HCT116 (cell line): ENCODE results near the gene PRDM1. TPM values are rescaled to one million over a fixed set of nuclear protein-coding genes. Genes with fewer than 3 reads are reported as not detected.

ENCODE experiments used
- ATAC-seq: fragments of 200-7000 bp; cut with Tn5 transposase; 2 replicates; pipeline ENCODE4 v1.9.1; 2020; ENCODE audit warnings: mild to moderate bottlenecking, moderate library complexity
- BruUV-seq: library from RNA; stranded (reverse); fragments of 400-500 nt; replicated peaks from 2 replicates; lab custom pipeline; 2021; lab: Mats Ljungman, UMichigan
- CTCF ChIA-PET: fragments of 300-600 bp; sonication (Branson Sonifier 250); formaldehyde crosslinking; loops from one replicate; lab custom pipeline; 2021; ENCODE audit warnings: antibody characterized with exemption; lab: Charles Lee
- POLR2A ChIA-PET: fragments of 300-600, 350-600 bp; sonication (Branson Sonifier 250); formaldehyde crosslinking; loops from one replicate; lab custom pipeline; 2021; ENCODE audit warnings: antibody characterized with exemption; lab: Charles Lee
- RAD21 ChIA-PET, 2 experiments: fragments of 300-600 bp; sonication (Branson Sonifier 250); formaldehyde crosslinking; loops; one replicate each; lab custom pipeline; 2023; ENCODE audit warnings: low total read pairs in 2 of 2; ENCODE audit not compliant: uncharacterized antibody in 2 of 2, unreplicated experiment in 2 of 2, low non-redundant PET in 1 of 2; lab: Charles Lee
- DNase-seq: peaks from one replicate; pipeline ENCODE4 v3.0.0-alpha.2; 2010; ENCODE audit warnings: low read depth, low spot score
- H2AFZ ChIP-seq: fragments of 200-600 bp; shearing (Covaris generic), sonication (generic); 2 replicates; pipeline ENCODE4 v1.6.1; 2017; ENCODE audit warnings: low read depth, mixed run types, mixed read lengths, antibody characterized with exemption, low read length; ENCODE audit not compliant: poor library complexity, severe bottlenecking
- H3K27ac ChIP-seq: 2 replicates; pipeline ENCODE4 v1.5.1; 2012; ENCODE audit warnings: low read depth, low read length
- H3K27me3 ChIP-seq: fragments of 200-600 bp; sonication (generic); 2 replicates; pipeline ENCODE4 v1.6.1; 2016; ENCODE audit warnings: mixed run types, low read length, mixed read lengths; ENCODE audit not compliant: insufficient read depth
- H3K36me3 ChIP-seq, 2 experiments: fragments of 200-500 bp in 1 of 2; fragments of 200-600 bp in 1 of 2; sonication (Bioruptor generic) in 1 of 2; sonication (generic) in 1 of 2; 2 replicates each; pipeline versions ENCODE4 v1.5.1 to v1.6.1; 2014 to 2016; ENCODE audit warnings: low read length in 2 of 2, inconsistent platforms in 1 of 2, mixed read lengths in 1 of 2, mixed run types in 1 of 2; ENCODE audit not compliant: insufficient read depth in 2 of 2, control insufficient read depth in 1 of 2
- H3K4me1 ChIP-seq, 2 experiments: fragments of 200-600 bp in 1 of 2; sonication (generic) in 1 of 2; 2 replicates each; pipeline versions ENCODE4 v1.5.1 to v1.6.1; 2012 to 2017; ENCODE audit warnings: low read length in 2 of 2, inconsistent platforms in 1 of 2, mild to moderate bottlenecking in 1 of 2, mixed read lengths in 1 of 2, mixed run types in 1 of 2, moderate library complexity in 1 of 2; ENCODE audit not compliant: insufficient read depth in 2 of 2, control insufficient read depth in 1 of 2
- H3K4me2 ChIP-seq: fragments of 200-600 bp; sonication (generic); 2 replicates; pipeline ENCODE4 v1.6.1; 2017; ENCODE audit warnings: mixed run types, low read length, mixed read lengths
- H3K4me3 ChIP-seq, 2 experiments: fragments of 200-600 bp in 1 of 2; sonication (generic) in 1 of 2; replicated peaks in 1 of 2; 2 replicates each; pipeline ENCODE4 v1.5.1; 2011 to 2016; ENCODE audit warnings: low read length in 2 of 2, control low read depth in 1 of 2, low read depth in 1 of 2, mild to moderate bottlenecking in 1 of 2, mixed read lengths in 1 of 2, mixed run types in 1 of 2
- H3K79me2 ChIP-seq: fragments of 200-600 bp; sonication (generic); 2 replicates; pipeline ENCODE4 v1.6.1; 2017; ENCODE audit warnings: mild to moderate bottlenecking, mixed run types, low read length, moderate library complexity, mixed read lengths; ENCODE audit not compliant: insufficient read depth
- H3K9ac ChIP-seq: fragments of 200-600 bp; sonication (generic); 2 replicates; pipeline ENCODE4 v1.6.1; 2016; ENCODE audit warnings: low read length, mixed read lengths
- H3K9me2 ChIP-seq: fragments of 200-600 bp; sonication (generic), shearing (Covaris generic); 2 replicates; pipeline ENCODE4 v1.6.1; 2017; ENCODE audit warnings: mixed run types, mild to moderate bottlenecking, moderate library complexity; ENCODE audit not compliant: insufficient read depth
- H3K9me3 ChIP-seq, 2 experiments: fragments of 200-500 bp in 1 of 2; fragments of 200-600 bp in 1 of 2; sonication (Bioruptor generic) in 1 of 2; sonication (generic) in 1 of 2; 2 replicates each; pipeline ENCODE4 v1.6.1; 2014 to 2017; ENCODE audit warnings: low read length in 2 of 2, mixed read lengths in 2 of 2, inconsistent platforms in 1 of 2, low read depth in 1 of 2, mild to moderate bottlenecking in 1 of 2, mixed run types in 1 of 2, moderate library complexity in 1 of 2; ENCODE audit not compliant: control insufficient read depth in 1 of 2, insufficient read depth in 1 of 2
- H4K20me1 ChIP-seq: fragments of 200-600 bp; sonication (generic), shearing (Covaris generic); 2 replicates; pipeline ENCODE4 v1.6.1; 2017; ENCODE audit warnings: mixed run types, mild to moderate bottlenecking, moderate library complexity; ENCODE audit not compliant: insufficient read depth
- CBX3 ChIP-seq: IDR thresholded peaks from 2 replicates; pipeline ENCODE4 v1.6.1; 2012; ENCODE audit warnings: low read depth
- CEBPB ChIP-seq: IDR thresholded peaks from 2 replicates; pipeline ENCODE4 v1.6.1; 2012; ENCODE audit warnings: low read depth
- EGR1 ChIP-seq: IDR thresholded peaks from 2 replicates; pipeline ENCODE4 v1.6.1; 2012; ENCODE audit warnings: low read depth
- ELF1 ChIP-seq: IDR thresholded peaks from 2 replicates; pipeline ENCODE4 v1.6.1; 2012; ENCODE audit warnings: low read depth, borderline replicate concordance
- EZH2 ChIP-seq: fragments of 200-600 bp; sonication (generic); IDR thresholded peaks from 2 replicates; pipeline ENCODE4 v1.6.1; 2017; ENCODE audit warnings: antibody characterized with exemption, mixed run types
- EZH2phosphoT487 ChIP-seq: fragments of 200-600 bp; IDR thresholded peaks from 2 replicates; pipeline ENCODE4 v1.6.1; 2018; ENCODE audit warnings: antibody characterized with exemption, borderline replicate concordance
- FOSL1 ChIP-seq: IDR thresholded peaks from 2 replicates; pipeline ENCODE4 v1.6.1; 2012; ENCODE audit warnings: low read depth
- JUND ChIP-seq: IDR thresholded peaks from 2 replicates; pipeline ENCODE4 v1.6.1; 2012
- POLR2AphosphoS5 ChIP-seq: IDR thresholded peaks from 2 replicates; pipeline ENCODE4 v1.6.1; 2011; ENCODE audit warnings: mild to moderate bottlenecking, low read depth, low read length, moderate library complexity
- RAD21 ChIP-seq: IDR thresholded peaks from 2 replicates; pipeline ENCODE4 v1.6.1; 2012; ENCODE audit warnings: low read depth, mild to moderate bottlenecking
- SIN3A ChIP-seq: IDR thresholded peaks from 2 replicates; pipeline ENCODE4 v1.6.1; 2012; ENCODE audit warnings: low read depth
- SP1 ChIP-seq: IDR thresholded peaks from 2 replicates; pipeline ENCODE4 v1.6.1; 2012; ENCODE audit warnings: low read depth
- SRF ChIP-seq: IDR thresholded peaks from 2 replicates; pipeline ENCODE4 v1.6.1; 2012; ENCODE audit warnings: low read depth
- TCF7L2 ChIP-seq: IDR thresholded peaks from 2 replicates; pipeline ENCODE4 v1.7.0; 2011; ENCODE audit warnings: borderline replicate concordance, inconsistent platforms; ENCODE audit not compliant: insufficient read depth, insufficient read length; ENCODE audit errors: extremely low read depth
- ZNF274 ChIP-seq: fragments of 200-500 bp; sonication (Bioruptor generic); IDR thresholded peaks from 2 replicates; pipeline ENCODE4 v1.6.1; 2014; ENCODE audit warnings: mild to moderate bottlenecking, low read depth, low read length, inconsistent platforms
- intact Hi-C: fragments of 100-400 bp; cut with micrococcal nuclease; formaldehyde crosslinking; loops from 2 replicates; pipeline ENCODE4 v1.10.0; 2022
- total RNA-seq: library from RNA; stranded (reverse); gene quantifications from one replicate; pipeline ENCODE4 v1.2.1, GENCODE V29; 2021; ENCODE audit not compliant: unreplicated experiment
- TF ChIP-seq, protein P1 (sequence below): IDR thresholded peaks from 2 replicates; pipeline ENCODE4 v1.6.1; 2012
- TF ChIP-seq, protein P2 (sequence below), 3 experiments: fragments of 200-600 bp in 1 of 3; sonication (generic) in 1 of 3; IDR thresholded peaks in 2 of 3; conservative IDR thresholded peaks in 1 of 3; 2 replicates each; pipeline ENCODE4 v1.5.1; 2012 to 2017; ENCODE audit warnings: low read depth in 2 of 3, low read length in 2 of 3, antibody characterized with exemption in 1 of 3, borderline replicate concordance in 1 of 3, control low read depth in 1 of 3, mild to moderate bottlenecking in 1 of 3, mixed read lengths in 1 of 3, mixed run types in 1 of 3, moderate library complexity in 1 of 3; ENCODE audit not compliant: insufficient read depth in 1 of 3

The PRDM1 gene
- total RNA-seq, 1 experiment from 2014 or later: 3.4 TPM

DNA sequence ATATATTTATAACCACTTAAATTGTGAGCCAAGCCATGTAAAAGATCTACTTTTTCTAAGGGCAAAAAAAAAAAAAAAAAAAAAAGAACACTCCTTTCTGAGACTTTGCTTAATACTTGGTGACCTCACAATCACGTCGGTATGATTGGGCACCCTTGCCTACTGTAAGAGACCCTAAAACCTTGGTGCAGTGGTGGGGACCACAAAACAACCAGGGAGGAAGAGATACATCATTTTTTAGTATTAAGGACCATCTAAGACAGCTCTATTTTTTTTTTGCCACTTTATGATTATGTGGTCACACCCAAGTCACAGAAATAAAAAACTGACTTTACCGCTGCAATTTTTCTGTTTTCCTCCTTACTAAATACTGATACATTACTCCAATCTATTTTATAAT is 22.9 kb downstream of the PRDM1 start:
- Histone ChIP-seq H3K9me3 (no peaks in the 10 kb centered on the region), H3K4me3 (no peak overlapping the region), H3K79me2 (no peaks in the 10 kb centered on the region), H3K4me1 (peaks cover 5 to 7% of the 10 kb centered on the region in 2 experiments; a peak in 2 of 4 replicates), H4K20me1 (no peaks in the 10 kb centered on the region), H3K27me3 (no peaks in the 10 kb centered on the region), H3K9ac (no peak overlapping the region), H3K9me2 (no peaks in the 10 kb centered on the region), H3K4me2 (no peak overlapping the region), H3K36me3 (no peaks in the 10 kb centered on the region), H3K27ac (no peak overlapping the region), H2AFZ (no peak overlapping the region)
- TF ChIP-seq ZNF274 (no peak), SIN3A (no peak), RAD21 (no peak), ELF1 (no peak), FOSL1 (no peak), EZH2phosphoT487 (no peak), POLR2AphosphoS5 (no peak), EZH2 (no peak), CBX3 (no peak), EGR1 (no peak), JUND (no peak), TCF7L2 (no peak), CEBPB (no peak), SRF (no peak), SP1 (no peak)
- TF ChIP-seq, protein P1, sequence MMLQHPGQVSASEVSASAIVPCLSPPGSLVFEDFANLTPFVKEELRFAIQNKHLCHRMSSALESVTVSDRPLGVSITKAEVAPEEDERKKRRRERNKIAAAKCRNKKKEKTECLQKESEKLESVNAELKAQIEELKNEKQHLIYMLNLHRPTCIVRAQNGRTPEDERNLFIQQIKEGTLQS: no peak
- TF ChIP-seq, protein P2, sequence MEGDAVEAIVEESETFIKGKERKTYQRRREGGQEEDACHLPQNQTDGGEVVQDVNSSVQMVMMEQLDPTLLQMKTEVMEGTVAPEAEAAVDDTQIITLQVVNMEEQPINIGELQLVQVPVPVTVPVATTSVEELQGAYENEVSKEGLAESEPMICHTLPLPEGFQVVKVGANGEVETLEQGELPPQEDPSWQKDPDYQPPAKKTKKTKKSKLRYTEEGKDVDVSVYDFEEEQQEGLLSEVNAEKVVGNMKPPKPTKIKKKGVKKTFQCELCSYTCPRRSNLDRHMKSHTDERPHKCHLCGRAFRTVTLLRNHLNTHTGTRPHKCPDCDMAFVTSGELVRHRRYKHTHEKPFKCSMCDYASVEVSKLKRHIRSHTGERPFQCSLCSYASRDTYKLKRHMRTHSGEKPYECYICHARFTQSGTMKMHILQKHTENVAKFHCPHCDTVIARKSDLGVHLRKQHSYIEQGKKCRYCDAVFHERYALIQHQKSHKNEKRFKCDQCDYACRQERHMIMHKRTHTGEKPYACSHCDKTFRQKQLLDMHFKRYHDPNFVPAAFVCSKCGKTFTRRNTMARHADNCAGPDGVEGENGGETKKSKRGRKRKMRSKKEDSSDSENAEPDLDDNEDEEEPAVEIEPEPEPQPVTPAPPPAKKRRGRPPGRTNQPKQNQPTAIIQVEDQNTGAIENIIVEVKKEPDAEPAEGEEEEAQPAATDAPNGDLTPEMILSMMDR (IDR thresholded peaks at IDR 0.05 in 2 of 3, conservative IDR thresholded peaks at IDR 0.05 in 1 of 3; ENCODE audit: borderline replicate concordance in 1 of 3, insufficient read depth in 1 of 3, low read depth in 2 of 3, low read length in 2 of 3): no peak
- BruUV-seq: no TSS peak
- ATAC-seq (no peak), DNase-seq (no peak)
- RAD21 ChIA-PET: no interaction called here
- POLR2A ChIA-PET: no interaction called here
- CTCF ChIA-PET: no interaction called here
- intact Hi-C loops: no loop called here
